Natural killer cell treated with Interleukin-12 subunit alpha and Interleukin-12 subunit beta and Interleukin-15 and Interleukin-18, amount 100 ng/mL, for 72 hours (primary cell): ENCODE data around the gene TMCC2. TPM values are rescaled to one million over a fixed set of nuclear protein-coding genes. Genes with fewer than 3 reads are reported as not detected.

Experiments used
- ATAC-seq, 2 donors: fragments of 150-1000 bp; cut with Tn5 transposase in 1 of 2; sonication (Bioruptor Pico), chemical (Tn5 transposase) in 1 of 2; 2 replicates each; pipeline ENCODE4 v1.10.0; 2021
- DNase-seq: peaks from one replicate; pipeline ENCODE4 v3.0.0; 2022; ENCODE audit warnings: low spot score
- H3K27ac Mint-ChIP-seq, 2 donors: 1 replicate in 1 of 2; 2 replicates in 1 of 2; pipeline ENCODE4 v1.8.0; 2022; ENCODE audit warnings: mixed read lengths in 2 of 2, mild to moderate bottlenecking in 1 of 2, moderate library complexity in 1 of 2
- H3K27me3 Mint-ChIP-seq, 2 donors: 1 replicate in 1 of 2; 2 replicates in 1 of 2; pipeline ENCODE4 v1.8.0; 2022; ENCODE audit warnings: mixed read lengths in 2 of 2
- H3K36me3 Mint-ChIP-seq: one replicate; pipeline ENCODE4 v1.8.0; 2022; ENCODE audit warnings: mixed read lengths
- H3K4me1 Mint-ChIP-seq, 2 donors: 1 replicate in 1 of 2; 2 replicates in 1 of 2; pipeline ENCODE4 v1.8.0; 2022; ENCODE audit warnings: low read depth in 2 of 2, mixed read lengths in 2 of 2, mild to moderate bottlenecking in 1 of 2
- H3K4me3 Mint-ChIP-seq: one replicate; pipeline ENCODE4 v1.8.0; 2022; ENCODE audit warnings: mixed read lengths
- H3K9me3 Mint-ChIP-seq: 2 replicates; pipeline ENCODE4 v1.8.0; 2022; ENCODE audit warnings: mixed read lengths
- total RNA-seq, 2 donors: library from RNA; stranded (reverse); gene quantifications; one replicate each; pipeline ENCODE4 v1.2.3, GENCODE V29; 2022

TMCC2 gene
- total RNA-seq, 2 donors from 2014 or later: 24.0 to 28.8 TPM

- peaks cover 51 to 67% of the 10 kb centered on the region in 2 donors for H3K4me1 Mint-ChIP-seq
Observed at GRCh38 chr1:205199090-205199930, 28.4 kb upstream of the TMCC2 start.

DNA sequence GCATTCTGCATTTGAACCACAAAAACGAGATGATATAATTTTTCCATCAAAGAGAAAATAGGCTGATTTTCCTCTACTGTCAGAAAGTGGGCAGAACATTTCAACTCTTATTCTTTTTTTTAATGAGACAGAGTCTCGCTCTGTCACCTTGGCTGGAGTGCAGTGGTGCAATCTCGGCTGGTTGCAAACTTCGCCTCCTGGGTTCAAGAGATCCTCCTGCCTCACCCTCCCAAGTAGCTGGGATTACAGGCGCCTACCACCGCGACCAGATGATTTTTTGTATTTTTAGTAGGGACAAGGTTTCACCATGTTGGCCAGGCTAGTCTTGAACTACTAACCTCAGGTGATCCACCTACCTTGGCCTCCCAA lies 27.8 kb upstream of the TMCC2 start:
- DNase-seq: no peak
- peaks cover 6% of the 10 kb centered on the region for H3K36me3 Mint-ChIP-seq
- H3K9me3 Mint-ChIP-seq: no peaks in the 10 kb centered on the region
- H3K4me1 Mint-ChIP-seq: peaks cover 54 to 73% of the 10 kb centered on the region in 2 donors
- peak overlapping the region; percentile 67 for H3K4me3 Mint-ChIP-seq
- ATAC-seq: no peak
- peak overlapping the region; percentile 71 to 86 for H3K27ac Mint-ChIP-seq
- no peaks in the 10 kb centered on the region for H3K27me3 Mint-ChIP-seq

More at GRCh38 chr1:205199090-205199930, 28.4 kb upstream of the TMCC2 start:
- Mint-ChIP-seq H3K9me3 (no peaks in the 10 kb centered on the region), H3K27ac (peak overlapping the region; percentile 71 to 86), H3K27me3 (no peaks in the 10 kb centered on the region), H3K4me3 (peak overlapping the region; percentile 67), H3K36me3 (peaks cover 6% of the 10 kb centered on the region)
- peak; percentile 92 for ATAC-seq
- DNase-seq: no peak

GRCh38 chr1:205204552-205204951 lies 23.2 kb upstream of the TMCC2 start:
- Mint-ChIP-seq H3K27me3 (no peaks in the 10 kb centered on the region), H3K9me3 (no peaks in the 10 kb centered on the region), H3K27ac (no peak overlapping the region), H3K4me1 (peaks cover 29 to 49% of the 10 kb centered on the region in 2 donors), H3K36me3 (no peaks in the 10 kb centered on the region), H3K4me3 (peak overlapping the region; percentile 0)
- ATAC-seq: no peak
- no peak for DNase-seq

- H3K4me3 Mint-ChIP-seq: no peak overlapping the region
- ATAC-seq (no peak), DNase-seq (no peak)
- H3K27me3 Mint-ChIP-seq: no peaks in the 10 kb centered on the region
- peaks cover under 1% of the 10 kb centered on the region for H3K36me3 Mint-ChIP-seq
- peaks cover 24 to 45% of the 10 kb centered on the region in 2 donors for H3K4me1 Mint-ChIP-seq
- no peaks in the 10 kb centered on the region for H3K9me3 Mint-ChIP-seq
- no peak overlapping the region for H3K27ac Mint-ChIP-seq
Observed at GRCh38 chr1:205205055-205205454, 22.7 kb upstream of the TMCC2 start.

DNA sequence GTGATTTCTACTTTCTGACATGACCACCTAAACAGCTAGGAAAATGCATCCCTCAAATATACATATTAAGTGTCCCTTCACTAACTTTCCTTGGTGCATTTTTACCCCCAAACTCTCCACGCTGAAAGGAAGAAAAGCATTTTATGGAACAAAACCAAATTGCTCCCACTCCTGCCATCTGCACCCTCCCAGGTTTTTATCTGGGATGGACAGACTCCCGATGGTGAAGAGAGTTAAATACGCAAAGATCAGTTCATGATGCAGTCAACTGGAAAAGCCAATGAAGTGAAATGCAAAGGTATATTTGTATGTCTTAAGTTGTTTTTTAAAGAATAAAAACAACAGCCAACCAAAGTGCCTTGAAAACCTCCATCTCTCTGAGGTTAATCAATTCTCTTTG lies 18.9 kb upstream of the TMCC2 start:
- ATAC-seq (no peak), DNase-seq (no peak)
- H3K27me3 Mint-ChIP-seq: no peaks in the 10 kb centered on the region
- peaks cover 24 to 40% of the 10 kb centered on the region in 2 donors for H3K4me1 Mint-ChIP-seq
- H3K4me3 Mint-ChIP-seq: peak overlapping the region; percentile 63
- H3K36me3 Mint-ChIP-seq: peaks cover 7% of the 10 kb centered on the region
- no peaks in the 10 kb centered on the region for H3K9me3 Mint-ChIP-seq
- H3K27ac Mint-ChIP-seq: no peak overlapping the region

- DNase-seq: no peak
- H3K27ac Mint-ChIP-seq: peak overlapping the region; percentile 77 to 83
Observed at GRCh38 chr1:205210756-205211168, 17.0 kb upstream of the TMCC2 start.

GRCh38 chr1:205211169-205211838 lies 16.4 kb upstream of the TMCC2 start, which contains the start of gene DSTYK:
Gene DSTYK (minus strand): TSS chr1:205211702. CDS start chr1:205211535, 167 bp downstream.
- Mint-ChIP-seq H3K9me3 (no peaks in the 10 kb centered on the region), H3K4me1 (peaks cover 27 to 34% of the 10 kb centered on the region in 2 donors), H3K27me3 (peaks cover 0 to 2% of the 10 kb centered on the region in 2 donors), H3K36me3 (peaks cover 7% of the 10 kb centered on the region), H3K27ac (peak within 1 kb of the TSS; percentile 77 to 83), H3K4me3 (peak within 1 kb of the TSS; percentile 94)
- ATAC-seq (peak; percentile 94 to 95), DNase-seq (peak; percentile 93)

More at GRCh38 chr1:205210756-205211168, 17.0 kb upstream of the TMCC2 start:
- Mint-ChIP-seq H3K4me1 (peaks cover 27 to 34% of the 10 kb centered on the region in 2 donors), H3K4me3 (peak overlapping the region; percentile 94), H3K9me3 (no peaks in the 10 kb centered on the region), H3K36me3 (peaks cover 7% of the 10 kb centered on the region), H3K27me3 (peaks cover 0 to 2% of the 10 kb centered on the region in 2 donors)
- ATAC-seq: peak; percentile 3 to 29

DNA sequence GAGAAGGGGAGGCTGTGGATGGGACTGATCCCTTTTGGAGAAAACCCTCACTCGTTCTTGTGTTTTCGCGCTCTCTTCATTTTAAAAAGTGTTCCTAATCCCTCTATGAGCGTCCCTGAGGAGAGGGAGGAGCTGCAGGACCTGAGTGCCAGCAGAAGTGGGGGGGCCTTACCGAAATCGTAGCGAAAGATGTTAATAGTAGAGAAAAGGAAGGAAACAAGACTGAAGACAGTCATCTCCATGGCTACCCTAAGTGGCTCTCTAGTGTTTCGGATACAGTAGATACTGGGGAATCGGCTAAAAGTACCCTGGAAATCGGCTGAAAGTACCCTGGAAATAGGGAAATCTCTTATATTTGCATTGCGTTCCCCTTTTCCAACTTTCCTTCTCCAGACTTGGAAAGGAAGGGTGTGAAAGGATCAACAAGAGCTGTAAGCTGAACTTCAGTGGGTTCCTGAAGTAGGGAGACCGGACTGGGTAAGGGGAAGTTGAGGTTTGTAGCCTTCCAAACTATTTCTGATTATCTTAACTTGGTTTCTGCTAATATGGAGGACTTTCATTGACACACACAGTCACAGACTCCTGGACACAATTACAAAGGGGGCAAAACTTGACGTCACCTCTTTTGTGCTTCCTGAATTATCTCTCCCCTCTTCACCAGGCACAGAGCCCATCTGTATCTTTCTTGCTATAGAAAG lies 15.8 kb upstream of the TMCC2 start:
- ATAC-seq (peak in 1 of 2 donors; percentile 2), DNase-seq (no peak)
- Mint-ChIP-seq H3K27me3 (peaks cover 0 to 2% of the 10 kb centered on the region in 2 donors), H3K36me3 (peaks cover 7% of the 10 kb centered on the region), H3K27ac (peak overlapping the region; percentile 77 to 83), H3K9me3 (no peaks in the 10 kb centered on the region), H3K4me1 (peaks cover 25 to 34% of the 10 kb centered on the region in 2 donors), H3K4me3 (peak overlapping the region; percentile 94)

DNA sequence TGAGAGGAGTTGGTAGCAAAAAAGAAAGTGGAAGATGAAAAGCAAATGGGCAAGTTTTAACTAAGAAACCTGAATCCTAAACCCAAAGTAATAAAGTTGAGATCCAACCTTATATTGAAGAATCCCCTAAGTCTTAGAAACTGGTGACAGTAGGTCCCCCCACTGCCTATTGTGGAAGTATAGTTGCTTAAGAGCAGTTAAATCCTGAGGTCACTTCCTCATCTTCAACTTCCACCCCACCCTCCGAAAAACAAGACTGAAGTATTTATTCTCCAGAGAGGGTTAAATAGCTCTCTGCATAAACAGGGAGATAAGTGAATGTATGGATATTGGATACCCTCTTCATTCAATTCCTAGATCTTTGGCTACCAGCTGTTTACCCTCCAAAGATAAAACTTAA lies 13.0 kb upstream of the TMCC2 start:
- H3K9me3 Mint-ChIP-seq: no peaks in the 10 kb centered on the region
- no peak for DNase-seq
- H3K4me1 Mint-ChIP-seq: peaks cover 24 to 25% of the 10 kb centered on the region in 2 donors
- peaks cover 6 to 11% of the 10 kb centered on the region in 2 donors for H3K27me3 Mint-ChIP-seq
- no peak for ATAC-seq
- peaks cover 7% of the 10 kb centered on the region for H3K36me3 Mint-ChIP-seq
- H3K4me3 Mint-ChIP-seq: peak overlapping the region; percentile 42
- H3K27ac Mint-ChIP-seq: no peak overlapping the region

GRCh38 chr1:205216588-205216987 lies 11.2 kb upstream of the TMCC2 start:
- H3K27me3 Mint-ChIP-seq: peaks cover 9 to 11% of the 10 kb centered on the region in 2 donors
- H3K4me3 Mint-ChIP-seq: no peak overlapping the region
- no peaks in the 10 kb centered on the region for H3K9me3 Mint-ChIP-seq
- no peak overlapping the region for H3K27ac Mint-ChIP-seq
- DNase-seq (no peak), ATAC-seq (no peak)
- H3K4me1 Mint-ChIP-seq: peaks cover 15 to 16% of the 10 kb centered on the region in 2 donors
- H3K36me3 Mint-ChIP-seq: no peaks in the 10 kb centered on the region

GRCh38 chr1:205217418-205217817 lies 10.3 kb upstream of the TMCC2 start:
- no peak overlapping the region for H3K27ac Mint-ChIP-seq

DNA sequence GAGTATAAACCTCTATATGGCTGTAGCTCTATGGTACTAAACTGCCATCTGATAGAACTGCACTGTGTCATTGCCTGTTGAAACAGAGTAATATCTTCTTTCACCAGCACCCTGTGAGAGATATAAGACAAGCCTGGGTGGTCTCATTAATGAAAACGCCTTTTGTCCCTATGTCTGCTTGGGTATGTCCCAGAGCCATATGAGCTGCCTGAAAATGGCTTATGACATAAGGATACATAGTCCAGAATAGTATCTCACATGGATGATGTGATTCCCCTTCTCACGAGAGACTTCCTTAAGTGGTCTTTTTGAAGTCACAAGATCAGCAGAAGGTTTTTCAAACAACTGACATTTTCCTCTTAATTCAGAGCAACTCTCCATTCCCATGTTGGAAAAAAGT lies 7.3 kb upstream of the TMCC2 start:
- H3K36me3 Mint-ChIP-seq: no peaks in the 10 kb centered on the region
- H3K4me3 Mint-ChIP-seq: no peak overlapping the region
- no peaks in the 10 kb centered on the region for H3K4me1 Mint-ChIP-seq
- ATAC-seq (no peak), DNase-seq (no peak)
- H3K27ac Mint-ChIP-seq: no peak overlapping the region
- H3K27me3 Mint-ChIP-seq: peaks cover 7 to 19% of the 10 kb centered on the region in 2 donors
- no peaks in the 10 kb centered on the region for H3K9me3 Mint-ChIP-seq

More at GRCh38 chr1:205217418-205217817, 10.3 kb upstream of the TMCC2 start:
- H3K36me3 Mint-ChIP-seq: no peaks in the 10 kb centered on the region
- no peak overlapping the region for H3K4me3 Mint-ChIP-seq
- H3K4me1 Mint-ChIP-seq: peaks cover 9 to 10% of the 10 kb centered on the region in 2 donors
- no peak for DNase-seq
- peaks cover 9 to 11% of the 10 kb centered on the region in 2 donors for H3K27me3 Mint-ChIP-seq
- ATAC-seq: no peak
- no peaks in the 10 kb centered on the region for H3K9me3 Mint-ChIP-seq

GRCh38 chr1:205224736-205225135 lies 3.0 kb upstream of the TMCC2 start:
- Mint-ChIP-seq H3K4me3 (no peak overlapping the region), H3K27ac (no peak overlapping the region), H3K36me3 (no peaks in the 10 kb centered on the region), H3K27me3 (peaks cover 11 to 24% of the 10 kb centered on the region in 2 donors), H3K4me1 (peaks cover 16 to 28% of the 10 kb centered on the region in 2 donors), H3K9me3 (no peaks in the 10 kb centered on the region)
- DNase-seq (no peak), ATAC-seq (no peak)
